Smooth muscle cell (in vitro differentiated cells): ENCODE data around the gene CELF3. TPM values are rescaled to one million over a fixed set of nuclear protein-coding genes. Genes with fewer than 3 reads are reported as not detected.

Source experiments
- DNase-seq: peaks from one replicate; lab custom pipeline; 2025; ENCODE audit not compliant: unreplicated experiment; lab: John Stamatoyannopoulos, UW
- H2AFZ ChIP-seq: fragments of 200-600 bp; sonication (generic); 2 replicates; pipeline ENCODE4 v1.6.0; 2016; ENCODE audit warnings: antibody characterized with exemption, low read depth, mild to moderate bottlenecking
- H3F3A ChIP-seq: fragments of 200-600 bp; sonication (generic); 2 replicates; pipeline ENCODE4 v1.6.0; 2017; ENCODE audit warnings: antibody characterized with exemption, low read depth
- H3K27ac ChIP-seq: fragments of 200-600 bp; sonication (generic); 2 replicates; pipeline ENCODE4 v1.5.1; 2016; ENCODE audit warnings: low read depth, mild to moderate bottlenecking
- H3K27me3 ChIP-seq: fragments of 200-600 bp; sonication (generic); 2 replicates; pipeline ENCODE4 v1.6.1; 2016; ENCODE audit warnings: low read depth, mild to moderate bottlenecking
- H3K36me3 ChIP-seq: fragments of 200-600 bp; sonication (generic); 2 replicates; pipeline ENCODE4 v1.5.1; 2016; ENCODE audit warnings: low read depth
- H3K4me1 ChIP-seq: fragments of 200-600 bp; sonication (generic); 2 replicates; pipeline ENCODE4 v1.5.1; 2016; ENCODE audit warnings: low read depth
- H3K4me2 ChIP-seq: fragments of 200-600 bp; sonication (generic); 2 replicates; pipeline ENCODE4 v1.6.0; 2016; ENCODE audit warnings: mild to moderate bottlenecking
- H3K4me3 ChIP-seq: fragments of 200-600 bp; sonication (generic); 2 replicates; pipeline ENCODE4 v1.5.1; 2016; ENCODE audit warnings: mild to moderate bottlenecking
- H3K79me2 ChIP-seq: fragments of 200-600 bp; sonication (generic); 2 replicates; pipeline ENCODE4 v1.6.0; 2016; ENCODE audit warnings: low read depth, mild to moderate bottlenecking
- H3K9ac ChIP-seq: fragments of 200-600 bp; sonication (generic); 2 replicates; pipeline ENCODE4 v1.6.0; 2016; ENCODE audit warnings: low read depth
- H3K9me3 ChIP-seq: fragments of 200-600 bp; sonication (generic); replicated peaks from 2 replicates; pipeline ENCODE4 v1.5.1; 2016; ENCODE audit warnings: low read depth
- H4K20me1 ChIP-seq: fragments of 200-600 bp; sonication (generic); 2 replicates; pipeline ENCODE4 v1.6.0; 2016; ENCODE audit warnings: low read depth
- CTCF ChIP-seq: fragments of 200-600 bp; sonication (generic); IDR thresholded peaks from 2 replicates; pipeline ENCODE4 v1.5.1; 2017; ENCODE audit warnings: borderline replicate concordance, mild to moderate bottlenecking, antibody characterized with exemption; ENCODE audit not compliant: insufficient read depth, poor library complexity, severe bottlenecking
- WGBS: methylation state at CpG from one replicate; pipeline ENCODE4 v1.1.7; 2016; ENCODE audit warnings: low lambda C conversion rate; 5-methylcytosine and 5-hydroxymethylcytosine counted together
- polyA plus RNA-seq: library from polyadenylated mRNA; unstranded; fragments of >200 nt; fragmentation: Nextera tagmentation; extraction: Ambion mirVana; gene quantifications from 2 replicates; pipeline ENCODE4 v1.2.1, GENCODE V29; 2016
- total RNA-seq: library from RNA; depleted of rRNA; stranded (reverse); fragments of >200 nt; gene quantifications from 2 replicates; pipeline ENCODE4 v1.2.3, GENCODE V29; 2014

CELF3 gene
- total and polyA plus RNA-seq, 2 experiments from 2014 or later, result not detected

- Histone ChIP-seq H2AFZ (no peak overlapping the region), H3K79me2 (no peaks in the 10 kb centered on the region), H3K36me3 (peaks cover 15% of the 10 kb centered on the region), H3K27me3 (no peaks in the 10 kb centered on the region), H3K4me3 (no peak overlapping the region), H3K4me1 (peaks cover 7% of the 10 kb centered on the region), H4K20me1 (no peaks in the 10 kb centered on the region), H3K9ac (no peak overlapping the region), H3F3A (no peaks in the 10 kb centered on the region), H3K4me2 (no peak overlapping the region), H3K9me3 (no peaks in the 10 kb centered on the region), H3K27ac (no peak overlapping the region)
- no peak for TF ChIP-seq CTCF
- WGBS, result 97% methylated on average over 7 of the region's 7 CpGs
- no peak for DNase-seq
These were observed 44.2 kb upstream of the CELF3 start for GRCh38 chr1:151760597-151761385.

- H3F3A ChIP-seq, result no peaks in the 10 kb centered on the region
- DNase-seq, result no peak
- no peak for TF ChIP-seq CTCF
- H3K9me3 ChIP-seq, result no peaks in the 10 kb centered on the region
- H3K36me3 ChIP-seq, result peaks cover 15% of the 10 kb centered on the region
- no peak overlapping the region for H3K4me2 ChIP-seq
- no peaks in the 10 kb centered on the region for H3K27me3 ChIP-seq
- no peak overlapping the region for H3K27ac ChIP-seq
- no peaks in the 10 kb centered on the region for H4K20me1 ChIP-seq
- no peak overlapping the region for H3K4me3 ChIP-seq
- H3K4me1 ChIP-seq, result peaks cover 6% of the 10 kb centered on the region
- no peaks in the 10 kb centered on the region for H3K79me2 ChIP-seq
- no peak overlapping the region for H3K9ac ChIP-seq
- no peak overlapping the region for H2AFZ ChIP-seq
These were observed 42.6 kb upstream of the CELF3 start for GRCh38 chr1:151759241-151759640.

- Histone ChIP-seq H3K36me3 (peaks cover 15% of the 10 kb centered on the region), H3K9me3 (no peaks in the 10 kb centered on the region), H3K79me2 (no peaks in the 10 kb centered on the region), H3K27ac (no peak overlapping the region), H3F3A (no peaks in the 10 kb centered on the region), H3K4me3 (no peak overlapping the region), H3K4me1 (no peaks in the 10 kb centered on the region), H3K4me2 (no peak overlapping the region), H3K27me3 (no peaks in the 10 kb centered on the region), H2AFZ (no peak overlapping the region), H3K9ac (no peak overlapping the region), H4K20me1 (no peaks in the 10 kb centered on the region)
- WGBS, result 76% methylated on average over 1 of the region's 1 CpG
- no peak for TF ChIP-seq CTCF
- no peak for DNase-seq
These were observed 39.7 kb upstream of the CELF3 start for GRCh38 chr1:151756291-151756690.

GRCh38 chr1:151741516-151741915 lies 24.9 kb upstream of the CELF3 start:
- peaks cover 33% of the 10 kb centered on the region for H3K27me3 ChIP-seq
- H3K27ac ChIP-seq, result no peak overlapping the region
- TF ChIP-seq CTCF, result no peak
- H3K79me2 ChIP-seq, result no peaks in the 10 kb centered on the region
- no peak overlapping the region for H2AFZ ChIP-seq
- DNase-seq, result no peak
- 89% methylated on average over 4 of the region's 4 CpGs for WGBS
- H3K4me1 ChIP-seq, result no peaks in the 10 kb centered on the region
- no peak overlapping the region for H3K4me3 ChIP-seq
- no peaks in the 10 kb centered on the region for H4K20me1 ChIP-seq
- H3F3A ChIP-seq, result no peaks in the 10 kb centered on the region
- no peaks in the 10 kb centered on the region for H3K9me3 ChIP-seq
- H3K36me3 ChIP-seq, result no peaks in the 10 kb centered on the region
- no peak overlapping the region for H3K9ac ChIP-seq
- no peak overlapping the region for H3K4me2 ChIP-seq
